K562 (cell line): ENCODE measurements around the gene OPTN. TPM values are rescaled to one million over a fixed set of nuclear protein-coding genes. Genes with fewer than 3 reads are reported as not detected.

Source experiments
- CHAMP1 ChIP-seq: fragments of 450-650 bp; IDR thresholded peaks from 2 replicates; pipeline ENCODE4 v1.6.1; 2016; ENCODE audit warnings: mild to moderate bottlenecking
- DPF2 ChIP-seq: fragments of 450-650 bp; IDR thresholded peaks from 2 replicates; pipeline ENCODE4 v1.6.1; 2016
- EP300 ChIP-seq: IDR thresholded peaks from 2 replicates; pipeline ENCODE4 v1.6.1; 2012; ENCODE audit warnings: low read length, improper control_type of control experiment
- ESRRA ChIP-seq: fragments of 450-650 bp; IDR thresholded peaks from 2 replicates; pipeline ENCODE4 v1.6.1; 2014; ENCODE audit warnings: low read depth, mild to moderate bottlenecking, moderate library complexity, borderline replicate concordance
- HOMEZ ChIP-seq: fragments of 250-450 bp; sonication (Bioruptor Pico); IDR thresholded peaks from 2 replicates; pipeline ENCODE4 v1.4.0; 2020; ENCODE audit warnings: mild to moderate bottlenecking, moderate library complexity
- MCM7 ChIP-seq, 2 experiments: fragments of 450-650 bp; IDR thresholded peaks; 2 replicates each; pipeline ENCODE4 v1.6.1; 2016 to 2018
- MYC ChIP-seq, 2 experiments: fragments of 250-450 bp in 1 of 2; sonication (Bioruptor Pico) in 1 of 2; IDR thresholded peaks; 2 replicates each; pipeline versions ENCODE4 v1.5.1 to v1.6.1; 2012 to 2021; ENCODE audit warnings: low read depth in 2 of 2, borderline replicate concordance in 1 of 2, improper control_type of control experiment in 1 of 2, low read length in 1 of 2, mild to moderate bottlenecking in 1 of 2, moderate library complexity in 1 of 2
- NCOR1 ChIP-seq: fragments of 450-650 bp; IDR thresholded peaks from 2 replicates; pipeline ENCODE4 v1.6.1; 2016; ENCODE audit warnings: mild to moderate bottlenecking, moderate library complexity
- NEUROD1 ChIP-seq: fragments of 150-350 bp; IDR thresholded peaks from 2 replicates; pipeline ENCODE4 v1.6.1; 2014; ENCODE audit warnings: borderline replicate concordance, low read length, low read depth; ENCODE audit not compliant: partially characterized antibody
- PKNOX1 ChIP-seq: fragments of 450-650 bp; IDR thresholded peaks from 2 replicates; pipeline ENCODE4 v1.6.1; 2016
- SMARCA4 ChIP-seq: fragments of 450-650 bp; IDR thresholded peaks from 2 replicates; pipeline ENCODE4 v1.6.1; 2016
- SPI1 ChIP-seq: IDR thresholded peaks from 2 replicates; pipeline ENCODE4 v1.6.1; 2011; ENCODE audit warnings: low read depth, low read length, control low read depth, borderline replicate concordance
- U2AF2 ChIP-seq: fragments of 200-400 bp; formaldehyde crosslinking; optimal IDR thresholded peaks from 2 replicates; pipeline ENCODE3; 2017; ENCODE audit warnings: low read depth, mild to moderate bottlenecking, low read length
- polyA plus RNA-seq, 8 experiments: library from polyadenylated mRNA; depleted of rRNA in 4 of 8; stranded (reverse) in 5 of 8; unstranded in 3 of 8; fragments of >200 nt; fragmentation: Nextera tagmentation in 2 of 8; fragmentation: Illumina TruSeq in 1 of 8; extraction: Ambion mirVana in 2 of 8; extraction: Trizol in 1 of 8; gene quantifications; 2 replicates each; pipeline versions ENCODE4 v1.2.1 to v1.2.3, GENCODE V29; 2011 to 2014; ENCODE audit warnings: inconsistent platforms in 1 of 8, missing spikeins in 1 of 8
- total RNA-seq, 7 experiments: library from RNA; depleted of rRNA in 6 of 7; stranded (reverse); fragments of >200 nt in 6 of 7; fragmentation: Illumina TruSeq in 2 of 7; extraction: Trizol in 2 of 7; gene quantifications; 2 replicates each; pipeline versions ENCODE4 v1.2.1 to v1.2.3, GENCODE V29; 2011 to 2021; ENCODE audit warnings: low replicate concordance in 1 of 7

The OPTN gene
- total and polyA plus RNA-seq, 9 of the 15 experiments (the other 6 are each of a cell fraction or from before 2014, with no cell fraction given) = 2.2 to 6.8 (median 5.0) TPM

GRCh38 chr10:13115832-13116803, 16.2 kb downstream of the OPTN start (continued):
- TF ChIP-seq HOMEZ (CRISPR knock-in tag) (no peak), NCOR1 (peak; percentile 28), MCM7 (IDR thresholded peaks at IDR 0.05) (no peak), DPF2 (peak; percentile 64), EP300 (peak; percentile 29; the same call in 1 of the 2 replicates), U2AF2 (no peak), PKNOX1 (0 out of 2 replicates have a peak, but pooled peaks have one; percentile 22), ESRRA (peak; percentile 98), MYC (IDR thresholded peaks at IDR 0.05; ENCODE audit: low read depth, low read length) (no peak), MYC (CRISPR knock-in tag; IDR thresholded peaks at IDR 0.05; ENCODE audit: borderline replicate concordance, low read depth) (no peak), NEUROD1 (no peak), SMARCA4 (peak; percentile 40; the same call in 1 of the 2 replicates), SPI1 (peak; percentile 90), CHAMP1 (no peak)
